Measurements from ENCODE around the gene ZCCHC2. TPM values are rescaled to one million over a fixed set of nuclear protein-coding genes. Genes with fewer than 3 reads are reported as not detected.

Gene ZCCHC2
- total RNA-seq, 2 donors from 2014 or later: 12.9 to 16.8 TPM

GRCh38 chr18:62602706-62603105 is 79.9 kb downstream of the ZCCHC2 start:
- Histone ChIP-seq H3K36me3 (no peaks in the 10 kb centered on the region), H3K27ac (no peak overlapping the region), H3K4me1 (no peaks in the 10 kb centered on the region), H3K9me3 (no peaks in the 10 kb centered on the region), H3K4me3 (no peak overlapping the region), H3K27me3 (peaks cover 0 to 4% of the 10 kb centered on the region in 2 donors)
- no peak for DNase-seq (ENCODE audit: low spot score)
- TF ChIP-seq CTCF (IDR thresholded peaks at IDR 0.05): no peak

DNA sequence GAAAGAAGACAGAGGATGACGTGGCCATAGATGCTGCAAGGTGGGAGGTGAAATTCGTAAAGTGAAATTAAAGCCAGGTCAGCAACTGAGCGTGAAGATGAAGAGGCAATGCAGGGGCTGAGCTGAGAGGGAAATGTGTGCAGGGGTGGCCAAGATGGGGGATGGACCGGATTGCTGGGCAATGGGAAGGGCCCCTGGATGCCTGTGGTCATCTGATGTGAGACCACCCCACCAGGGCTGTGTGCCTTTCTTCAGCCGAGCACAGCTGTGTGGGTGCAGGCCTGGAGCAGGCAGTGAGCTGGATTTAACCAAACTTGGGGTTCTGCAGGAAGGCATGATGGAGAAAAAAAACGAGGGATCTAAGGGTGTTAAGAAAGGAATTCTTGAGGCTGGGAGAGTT is 80.4 kb downstream of the ZCCHC2 start:
- H3K36me3 ChIP-seq: no peaks in the 10 kb centered on the region
- no peak for TF ChIP-seq CTCF (IDR thresholded peaks at IDR 0.05)
- peaks cover 0 to 4% of the 10 kb centered on the region in 2 donors for H3K27me3 ChIP-seq
- no peak overlapping the region for H3K27ac ChIP-seq
- H3K4me1 ChIP-seq: no peaks in the 10 kb centered on the region
- no peaks in the 10 kb centered on the region for H3K9me3 ChIP-seq
- no peak overlapping the region for H3K4me3 ChIP-seq
- no peak for DNase-seq (ENCODE audit: low spot score)

DNA sequence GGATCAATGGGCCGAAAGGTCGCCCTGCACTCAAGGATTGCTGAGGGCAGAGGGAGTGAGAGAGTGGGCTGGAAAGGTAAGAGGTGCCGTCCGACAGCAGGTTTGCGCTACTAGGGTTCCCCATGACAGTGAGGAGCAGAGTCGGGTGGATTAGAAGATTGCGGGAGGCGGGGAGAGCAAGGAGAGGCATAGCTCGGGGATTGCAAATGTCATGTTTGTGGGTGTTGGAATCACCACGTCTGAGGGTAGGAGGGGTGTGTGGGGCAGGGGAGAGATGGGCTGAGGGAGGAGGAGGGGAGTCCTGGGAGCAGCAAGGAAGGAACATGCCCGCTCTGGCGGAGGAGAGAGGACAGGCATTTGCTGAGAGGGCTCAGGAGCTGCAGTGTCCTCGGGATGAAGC is 81.2 kb downstream of the ZCCHC2 start:
- no peaks in the 10 kb centered on the region for H3K4me1 ChIP-seq
- no peaks in the 10 kb centered on the region for H3K36me3 ChIP-seq
- no peak overlapping the region for H3K27ac ChIP-seq

GRCh38 chr18:62605685-62606084 is 82.9 kb downstream of the ZCCHC2 start:
- Histone ChIP-seq H3K4me3 (no peak overlapping the region), H3K27me3 (no peaks in the 10 kb centered on the region), H3K27ac (no peak overlapping the region), H3K36me3 (no peaks in the 10 kb centered on the region), H3K9me3 (no peaks in the 10 kb centered on the region), H3K4me1 (no peaks in the 10 kb centered on the region)
- no peak for TF ChIP-seq CTCF (IDR thresholded peaks at IDR 0.05)
- no peak for DNase-seq (ENCODE audit: low spot score)

More for the DNA sequence above, 81.2 kb downstream of the ZCCHC2 start:
- no peaks in the 10 kb centered on the region for H3K9me3 ChIP-seq
- DNase-seq (ENCODE audit: low spot score): no peak
- peaks cover 0 to 1% of the 10 kb centered on the region in 2 donors for H3K27me3 ChIP-seq
- no peak overlapping the region for H3K4me3 ChIP-seq
- TF ChIP-seq CTCF (IDR thresholded peaks at IDR 0.05): no peak

- no peaks in the 10 kb centered on the region for H3K9me3 ChIP-seq
- no peak overlapping the region for H3K4me3 ChIP-seq
- H3K27me3 ChIP-seq: no peaks in the 10 kb centered on the region
- DNase-seq (ENCODE audit: low spot score): no peak
- no peaks in the 10 kb centered on the region for H3K4me1 ChIP-seq
- H3K36me3 ChIP-seq: no peaks in the 10 kb centered on the region
- no peak overlapping the region for H3K27ac ChIP-seq
- no peak for TF ChIP-seq CTCF (IDR thresholded peaks at IDR 0.05)
Measured at GRCh38 chr18:62606106-62606505, 83.3 kb downstream of the ZCCHC2 start.

DNA sequence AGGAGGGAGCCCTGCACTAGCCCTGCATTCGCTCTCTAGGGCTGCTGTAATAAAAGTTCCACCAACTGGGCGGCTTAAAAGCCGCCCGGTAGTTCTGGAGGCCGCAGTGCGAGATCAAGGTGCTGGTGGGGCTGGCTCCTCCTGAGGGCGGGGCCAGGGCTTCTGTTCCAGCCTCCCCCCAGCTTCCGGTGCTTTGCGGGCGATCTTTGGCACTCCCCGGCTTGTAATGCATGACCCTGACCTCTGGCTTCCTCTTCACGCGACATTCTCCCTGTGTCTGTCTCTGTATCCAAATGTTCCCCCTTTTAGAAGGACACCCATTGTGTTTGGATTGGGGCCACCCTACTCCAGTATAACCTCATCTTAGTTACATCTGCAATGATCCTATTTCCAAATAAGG is 84.5 kb downstream of the ZCCHC2 start:
- no peak for TF ChIP-seq CTCF (IDR thresholded peaks at IDR 0.05)
- no peak overlapping the region for H3K27ac ChIP-seq
- peaks cover 0 to 10% of the 10 kb centered on the region in 2 donors for H3K4me1 ChIP-seq
- DNase-seq (ENCODE audit: low spot score): no peak
- no peaks in the 10 kb centered on the region for H3K36me3 ChIP-seq
- H3K9me3 ChIP-seq: no peaks in the 10 kb centered on the region
- H3K4me3 ChIP-seq: no peak overlapping the region
- no peaks in the 10 kb centered on the region for H3K27me3 ChIP-seq

Measured in right atrium auricular region (tissue), 2 donors.